ENCODE measurements around the gene DOCK10.
A peak's percentile ranks its signal among the peaks of the same experiment; 100 is the strongest.

Gene DOCK10

DNA sequence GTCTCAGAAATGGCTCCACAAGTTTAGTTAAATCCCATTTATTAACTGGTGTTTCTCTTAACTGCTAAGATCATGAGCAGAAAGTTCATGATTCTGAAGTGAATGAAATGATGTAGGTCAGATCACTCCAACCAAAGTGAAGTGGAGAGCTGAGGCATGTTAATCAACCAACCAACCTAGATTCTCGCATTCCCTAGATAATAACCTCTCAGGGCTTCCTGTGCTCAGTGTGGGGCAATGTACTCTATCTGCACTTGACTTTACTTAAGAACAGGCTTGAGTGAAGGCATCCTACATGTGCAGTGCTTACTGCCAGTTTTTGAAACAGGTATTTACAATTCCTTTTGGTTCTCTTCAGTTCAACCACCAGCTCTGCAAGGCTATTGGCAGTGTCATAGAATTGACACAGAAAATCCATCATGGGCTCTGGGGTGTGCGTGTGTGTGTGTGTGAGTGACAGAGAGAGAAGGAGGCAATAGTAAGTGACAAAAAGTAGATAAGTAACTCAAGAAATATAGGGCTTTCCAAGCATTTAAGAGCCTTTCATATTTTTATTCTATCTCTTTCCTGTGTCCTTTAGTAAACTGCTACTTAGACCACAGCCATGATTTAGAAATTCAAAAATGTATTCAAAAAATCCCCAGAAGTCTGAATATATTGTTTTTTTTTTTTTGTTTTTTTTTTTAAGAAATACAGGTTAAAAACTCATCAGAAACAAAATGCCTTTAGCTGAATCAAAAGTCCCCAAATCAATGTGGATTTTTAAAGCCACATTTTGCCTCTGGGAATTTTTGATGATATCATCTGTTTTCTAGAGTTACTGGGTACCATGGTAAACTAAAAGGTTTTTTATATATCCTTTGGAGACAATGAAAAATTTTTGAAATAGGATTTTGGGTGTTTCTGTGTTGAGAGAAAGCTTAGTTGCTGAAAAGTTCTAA lies 28.6 kb downstream of the DOCK10 start:
- DNase-seq (ENCODE audit: low read depth, low spot score), result no peak

DNA sequence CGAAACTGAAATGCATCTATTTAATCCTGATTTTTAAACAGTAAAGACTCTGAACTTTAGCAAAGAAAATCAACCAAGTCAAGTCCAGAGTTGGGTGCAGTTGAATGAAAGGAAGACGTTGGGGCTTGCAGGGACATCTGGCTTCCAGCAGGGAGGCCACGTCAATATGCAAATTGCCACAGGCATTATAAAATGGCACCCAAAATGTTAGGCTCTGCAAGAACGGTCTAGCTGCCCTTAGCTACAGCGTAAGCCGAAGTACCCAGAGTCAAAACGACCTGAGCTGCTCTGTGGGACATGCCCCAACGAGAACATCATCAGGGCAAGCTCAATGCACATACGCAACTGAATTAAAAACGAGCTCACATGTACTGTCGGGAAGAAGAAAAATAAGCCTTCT lies 30.7 kb downstream of the DOCK10 start:
- no peak for DNase-seq (ENCODE audit: low read depth, low spot score)

DNA sequence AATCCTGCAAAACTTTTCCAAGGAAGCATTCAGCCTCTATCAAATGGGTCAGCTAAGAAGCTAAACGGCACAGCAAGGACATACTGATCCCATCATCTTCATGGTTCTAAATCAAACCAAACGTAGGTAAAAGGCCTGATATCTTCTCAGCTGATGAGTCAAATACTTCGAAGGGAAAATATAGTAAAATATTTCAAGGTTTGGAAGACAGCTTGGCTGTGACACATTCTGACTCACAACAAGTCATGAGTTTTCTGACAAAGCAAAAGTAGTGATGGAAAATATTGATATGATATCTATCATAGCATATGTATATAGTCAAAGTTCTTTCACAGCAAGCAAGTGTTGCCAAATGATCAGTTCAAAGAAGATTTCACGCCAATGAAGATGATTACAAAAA lies 31.5 kb downstream of the DOCK10 start:
- no peak for DNase-seq (ENCODE audit: low read depth, low spot score)

DNA sequence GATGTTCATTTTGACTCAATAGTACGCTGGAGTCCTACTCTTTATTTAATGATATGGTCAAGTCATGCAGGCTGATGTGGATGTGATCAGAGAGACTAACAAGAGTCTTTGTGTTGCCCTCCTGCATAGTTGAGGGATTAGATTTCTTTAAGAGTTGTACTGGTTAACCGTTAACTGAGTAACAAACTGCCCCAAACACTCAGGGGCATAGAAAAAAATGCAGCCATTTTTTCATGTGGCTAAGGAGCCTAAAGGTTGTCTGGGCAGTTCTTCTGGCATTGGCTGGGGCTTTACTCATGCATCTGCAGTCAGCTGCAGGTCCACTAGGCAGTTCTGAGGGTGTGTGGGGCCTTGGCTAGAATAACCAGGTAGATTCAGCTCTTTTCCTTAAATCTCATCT lies 32.5 kb downstream of the DOCK10 start:
- no peak for DNase-seq (ENCODE audit: low read depth, low spot score)

DNA sequence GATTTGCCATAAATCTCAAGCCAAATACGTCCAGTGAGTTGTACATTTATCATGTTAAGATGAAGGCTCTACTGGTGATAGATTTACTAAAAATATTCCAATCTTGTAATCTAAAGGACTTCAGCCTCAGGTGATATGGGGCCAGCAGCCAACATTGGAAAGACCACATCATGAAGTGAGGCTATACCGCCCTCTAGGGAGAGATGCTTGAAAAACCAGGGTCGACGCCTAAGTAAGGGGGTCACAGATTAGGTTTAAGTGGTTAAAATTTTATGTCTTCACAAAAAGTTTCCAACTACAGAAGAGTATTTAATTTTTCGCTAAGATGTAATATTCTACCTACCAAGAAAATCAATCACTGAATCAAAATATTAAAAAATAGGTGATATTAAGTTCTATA lies 33.3 kb downstream of the DOCK10 start:
- DNase-seq (ENCODE audit: low read depth, low spot score), result no peak

DNA sequence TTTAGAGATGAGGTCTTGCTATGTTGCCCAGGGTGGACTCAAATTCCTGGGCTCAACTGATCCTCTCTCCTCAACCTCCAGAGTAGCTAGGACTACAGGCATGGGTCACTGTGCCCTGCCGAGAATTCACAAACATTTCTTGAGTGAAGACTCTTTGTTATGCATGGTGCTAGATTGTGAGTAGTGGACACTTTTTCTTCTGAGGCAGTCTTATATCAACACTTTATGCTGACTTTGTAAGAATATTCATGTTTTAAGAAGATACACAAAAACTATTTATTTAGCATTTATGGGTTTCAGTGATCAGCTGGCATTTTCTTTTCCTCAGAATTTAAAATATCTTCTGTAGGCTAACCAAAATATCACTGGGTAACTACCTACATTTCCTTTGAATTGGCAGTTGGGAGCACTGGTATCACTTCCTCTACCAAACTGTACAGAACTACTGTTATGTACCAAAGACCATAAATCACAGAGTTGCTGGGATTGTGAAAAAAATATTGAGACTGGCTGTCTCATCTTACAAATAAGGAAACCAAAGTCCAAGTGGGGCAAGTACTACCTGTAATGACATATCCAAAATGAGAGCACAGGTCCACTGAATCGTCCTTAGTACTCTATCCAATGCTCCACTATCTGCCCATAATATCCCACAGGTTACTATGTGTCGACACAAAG lies 34.0 kb downstream of the DOCK10 start:
- DNase-seq (ENCODE audit: low read depth, low spot score), result no peak

DNA sequence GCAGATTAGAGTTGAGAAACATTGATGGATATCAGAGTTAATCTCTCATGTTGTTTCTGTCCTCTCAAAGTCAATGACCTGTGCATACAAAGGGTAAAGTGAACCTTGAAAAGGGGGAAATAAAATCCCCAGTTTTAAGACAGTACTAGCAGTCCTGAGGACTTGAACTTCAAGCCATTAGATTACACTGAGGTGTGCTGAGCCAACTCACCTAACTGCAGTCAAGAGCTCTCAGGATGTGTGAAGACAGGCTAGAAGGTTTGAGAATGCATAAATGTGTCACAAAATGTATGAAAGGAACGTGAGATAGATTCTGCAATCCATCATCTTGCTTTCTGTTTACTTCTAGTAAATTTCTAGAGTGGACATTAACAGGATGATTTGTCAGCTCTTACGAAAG lies 35.5 kb downstream of the DOCK10 start:
- DNase-seq (ENCODE audit: low read depth, low spot score), result no peak

DNA sequence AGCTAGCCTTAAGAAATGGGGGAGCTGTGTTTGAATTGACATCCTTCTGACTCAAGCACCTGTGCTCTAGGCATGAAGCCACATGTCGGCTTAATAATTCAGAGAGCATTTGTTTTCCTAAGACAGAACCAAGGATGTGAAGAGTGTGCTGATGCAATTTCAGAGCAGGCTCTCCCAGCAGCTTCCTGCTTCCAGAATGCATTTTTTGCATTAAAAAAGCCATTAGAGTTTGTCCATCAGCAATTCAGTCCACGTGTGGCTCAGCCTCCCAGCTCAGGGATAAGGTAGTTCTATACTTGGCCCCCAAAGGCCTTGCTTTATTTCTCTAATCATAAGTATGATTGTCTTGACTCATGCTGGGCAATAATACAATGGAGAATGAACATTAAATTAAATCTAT lies 37.7 kb downstream of the DOCK10 start:
- no peak for DNase-seq (ENCODE audit: low read depth, low spot score)

DNA sequence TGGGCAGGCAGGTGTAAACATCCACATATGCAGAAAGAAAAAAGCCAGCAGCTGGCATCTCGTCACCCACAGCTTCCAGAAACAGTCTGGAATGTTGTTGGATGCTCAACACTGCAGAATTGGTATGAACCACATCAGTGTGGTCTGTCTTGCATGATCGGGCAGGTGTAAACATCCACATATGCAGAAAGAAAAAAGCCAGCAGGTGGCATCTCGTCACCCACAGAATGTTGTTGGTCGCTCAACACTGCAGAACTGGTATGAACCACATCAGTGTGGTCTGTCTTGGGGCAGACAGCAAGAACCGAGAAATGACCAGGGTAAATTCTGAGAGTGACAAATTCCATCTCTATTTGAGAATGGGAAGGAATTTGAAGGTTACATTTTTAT lies 39.6 kb downstream of the DOCK10 start:
- DNase-seq (ENCODE audit: low read depth, low spot score), result no peak

DNA sequence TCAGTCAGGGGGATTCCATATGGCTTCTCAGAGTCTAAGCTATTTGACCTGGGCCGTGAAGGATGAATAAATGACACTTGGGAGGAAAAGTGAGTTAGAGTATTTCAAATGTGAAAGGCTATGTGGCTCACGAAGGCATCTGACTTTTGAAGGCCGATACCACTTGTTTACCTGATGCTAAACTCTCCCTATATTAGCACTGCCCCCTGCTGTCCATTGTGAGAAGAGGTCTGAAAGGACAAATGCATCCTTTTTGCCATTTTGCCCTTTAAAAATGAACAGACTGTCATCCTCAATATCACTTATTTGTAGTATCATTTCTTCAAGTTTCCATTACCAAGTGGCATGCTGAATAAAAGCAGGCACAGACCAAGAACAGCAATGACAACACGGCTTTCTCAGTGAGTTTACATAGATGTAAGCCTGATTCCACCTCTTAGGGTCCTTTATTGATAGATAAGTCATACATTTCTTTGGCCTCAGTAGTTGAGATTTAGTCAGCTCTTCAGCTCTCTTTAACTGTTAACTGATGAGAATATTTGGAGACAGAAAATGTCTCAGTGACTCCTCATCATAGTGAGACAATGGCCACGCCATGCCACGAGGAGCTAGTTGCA lies 40.1 kb downstream of the DOCK10 start:
- DNase-seq (ENCODE audit: low read depth, low spot score), result peak; percentile 69

DNA sequence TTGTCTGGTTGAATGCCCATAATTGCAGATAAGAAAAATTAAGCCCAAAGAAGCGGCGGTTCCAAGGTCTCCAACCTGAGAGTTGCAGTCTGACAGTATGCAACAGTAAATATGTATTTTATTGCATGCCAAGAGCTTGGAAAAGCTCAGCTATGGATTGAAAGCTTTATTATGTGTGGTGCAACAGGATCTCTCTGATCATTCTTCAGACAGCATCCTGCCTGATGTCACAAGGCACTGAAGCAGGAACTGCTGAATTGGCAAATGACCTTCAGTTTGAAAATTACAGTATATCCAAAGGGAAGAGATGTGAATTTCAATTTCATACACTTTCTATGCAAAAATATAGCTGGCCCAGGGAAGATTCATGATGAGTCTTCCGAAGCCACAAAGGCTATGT lies 42.5 kb downstream of the DOCK10 start:
- no peak for DNase-seq (ENCODE audit: low read depth, low spot score)

DNA sequence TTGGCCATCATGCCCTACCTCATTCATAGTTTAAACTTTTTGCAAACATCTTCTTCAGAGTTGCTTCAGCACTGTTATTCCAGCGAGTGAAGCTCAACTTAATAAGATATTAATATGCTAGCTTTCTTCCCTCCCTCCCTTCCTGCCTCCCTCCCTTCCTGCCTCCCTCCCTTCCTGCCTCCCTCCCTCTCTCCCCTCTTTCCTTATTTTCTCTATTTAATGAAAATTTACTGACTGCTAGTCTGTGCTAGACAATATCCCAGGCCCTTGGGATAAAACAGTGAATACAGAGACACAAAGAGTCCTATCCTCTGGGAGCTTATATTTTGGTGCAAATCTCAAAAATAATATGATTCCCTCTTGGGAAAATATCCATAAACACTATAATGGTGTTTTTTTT lies 42.9 kb downstream of the DOCK10 start:
- no peak for DNase-seq (ENCODE audit: low read depth, low spot score)

DNA sequence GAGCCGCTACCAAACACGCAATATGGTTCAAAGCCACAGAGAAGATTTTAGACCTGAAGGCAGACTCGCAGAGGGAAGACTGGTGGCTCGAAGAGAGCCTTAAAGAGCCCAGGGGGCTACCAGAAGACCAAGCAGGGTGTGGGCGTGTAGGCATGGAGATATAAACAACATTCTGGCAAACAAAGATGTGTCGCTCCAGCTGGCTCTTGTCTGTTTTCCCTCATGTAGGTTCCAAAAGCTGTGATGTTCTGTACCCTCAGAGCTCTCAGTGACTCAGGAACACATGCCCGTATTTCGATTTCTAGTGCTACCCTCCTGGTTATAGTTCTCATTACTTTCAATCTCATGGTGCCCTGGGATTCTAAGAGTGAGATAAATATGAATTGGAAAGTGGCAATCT lies 44.5 kb downstream of the DOCK10 start:
- no peak for DNase-seq (ENCODE audit: low read depth, low spot score)

DNA sequence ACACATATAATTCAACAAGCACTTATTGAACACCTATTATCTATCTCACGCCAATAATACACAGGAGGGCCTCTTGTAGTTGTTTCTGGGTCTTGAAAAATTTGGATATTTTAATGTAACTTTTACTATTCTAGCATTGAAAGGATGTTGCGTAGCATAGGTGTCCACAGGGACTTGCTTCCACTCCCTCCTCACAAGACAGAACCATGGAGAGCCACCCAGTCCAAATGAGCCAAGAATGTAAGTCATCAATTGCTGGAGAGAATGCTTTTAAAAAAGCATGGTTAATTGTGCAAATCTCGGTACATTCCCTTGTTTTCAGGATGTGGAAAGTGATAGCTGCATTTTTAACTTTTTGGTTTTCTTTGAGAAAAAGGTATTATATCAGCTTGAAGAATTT lies 46.8 kb downstream of the DOCK10 start:
- DNase-seq (ENCODE audit: low read depth, low spot score), result no peak

DNA sequence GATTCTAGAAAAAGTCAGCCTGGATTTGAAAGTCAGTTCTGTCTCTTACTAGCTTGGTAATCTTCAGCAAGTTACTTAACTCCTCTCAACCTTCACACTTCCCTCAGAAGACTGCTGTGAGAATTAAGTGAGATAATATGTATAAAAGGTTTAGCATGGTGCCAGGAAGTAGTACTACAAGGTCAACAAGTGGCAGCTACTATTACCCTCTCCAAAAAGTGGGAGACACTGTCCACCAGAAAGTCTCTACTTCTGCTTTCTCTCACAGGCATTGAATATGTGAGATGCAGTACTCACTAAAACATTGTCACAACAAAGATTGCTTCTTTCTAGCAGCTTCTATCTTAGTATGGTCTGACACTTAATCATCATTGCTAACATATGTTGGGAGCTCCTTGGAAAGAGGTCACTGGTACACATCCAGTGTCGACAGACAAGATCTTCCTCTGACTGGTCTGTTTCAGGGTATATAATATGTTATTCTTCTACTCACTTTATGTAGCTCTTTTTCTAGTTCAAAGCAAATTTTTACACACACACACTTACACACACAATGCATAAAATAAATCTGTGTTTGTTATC lies 47.9 kb downstream of the DOCK10 start:
- DNase-seq (ENCODE audit: low read depth, low spot score), result no peak

DNA sequence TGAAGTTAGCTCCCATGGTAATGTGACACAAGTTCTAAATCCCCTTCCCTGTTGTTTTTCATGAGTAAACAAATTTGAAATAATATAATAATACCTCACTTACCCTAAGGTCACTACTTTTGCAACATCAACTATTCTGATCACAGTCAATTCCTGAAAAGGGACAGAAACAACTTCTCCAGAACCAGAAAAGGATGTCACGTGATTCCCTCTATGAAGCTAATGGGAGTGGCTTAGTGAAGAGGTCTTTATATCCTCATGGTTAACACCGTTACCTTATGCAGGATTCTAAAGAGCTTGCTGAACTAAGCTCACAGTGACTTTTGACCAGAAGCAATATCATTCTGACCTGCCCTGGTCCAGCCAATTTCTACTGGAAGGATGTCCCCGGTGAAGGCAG lies 51.6 kb downstream of the DOCK10 start:
- DNase-seq (ENCODE audit: low read depth, low spot score), result no peak

DNA sequence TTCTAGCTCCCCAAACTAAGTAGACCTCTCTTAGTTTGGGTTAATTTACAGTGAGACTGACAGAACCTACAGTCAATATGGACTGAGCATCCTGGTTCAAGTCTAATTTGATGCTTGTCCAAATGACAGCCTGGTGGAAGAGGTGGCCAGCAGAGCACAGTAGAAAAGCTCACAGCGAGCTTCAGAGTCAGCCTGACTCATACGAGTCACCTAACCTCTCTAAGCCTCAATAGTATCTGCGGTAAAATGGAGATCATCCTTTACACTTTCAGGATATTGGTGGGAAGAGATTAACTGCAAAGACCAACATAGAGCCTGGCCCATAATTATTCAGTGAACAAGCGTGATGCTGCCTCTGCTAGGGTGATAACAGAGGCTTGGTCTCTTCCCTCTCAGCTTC lies 54.5 kb downstream of the DOCK10 start:
- DNase-seq (ENCODE audit: low read depth, low spot score), result no peak

DNA sequence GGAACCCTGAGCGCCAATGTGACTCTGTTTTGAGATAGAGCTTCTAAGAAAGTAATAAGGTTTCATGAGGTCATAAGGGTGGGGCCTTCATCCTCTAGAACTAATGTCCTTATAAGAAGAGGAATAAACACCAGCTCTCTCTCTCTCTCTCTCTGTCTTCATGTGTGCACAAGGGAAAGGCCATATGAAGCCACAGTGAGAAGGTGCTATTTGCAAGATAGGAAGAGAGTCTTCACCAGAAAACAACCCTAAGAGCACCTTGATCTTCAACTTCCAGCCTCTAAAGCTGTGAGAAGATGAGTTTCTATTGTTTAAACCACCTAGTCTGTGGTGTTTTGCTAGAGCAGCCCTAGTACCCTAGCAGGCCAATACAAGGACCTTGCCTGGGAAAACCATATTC lies 55.8 kb downstream of the DOCK10 start:
- no peak for DNase-seq (ENCODE audit: low read depth, low spot score)

DNA sequence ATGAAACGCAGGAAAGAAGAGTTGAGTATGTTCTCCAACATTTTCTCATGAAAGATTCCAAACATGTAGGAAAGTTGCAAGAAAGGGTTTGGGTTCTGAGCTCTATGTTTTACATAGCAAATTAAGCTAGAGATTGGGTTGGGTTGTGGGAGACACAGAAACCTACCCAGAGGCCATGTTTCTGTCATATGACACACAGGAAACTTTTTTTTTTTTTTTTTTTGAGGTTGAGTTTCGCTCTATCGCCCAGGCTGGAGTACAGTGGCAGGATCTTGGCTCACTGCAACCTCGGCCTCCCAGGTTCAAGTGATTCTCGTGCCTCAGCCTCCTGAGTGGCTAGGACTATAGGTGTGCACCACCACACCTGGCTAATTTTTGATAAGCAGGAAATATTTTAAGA lies 57.6 kb downstream of the DOCK10 start:
- DNase-seq (ENCODE audit: low read depth, low spot score), result no peak

DNA sequence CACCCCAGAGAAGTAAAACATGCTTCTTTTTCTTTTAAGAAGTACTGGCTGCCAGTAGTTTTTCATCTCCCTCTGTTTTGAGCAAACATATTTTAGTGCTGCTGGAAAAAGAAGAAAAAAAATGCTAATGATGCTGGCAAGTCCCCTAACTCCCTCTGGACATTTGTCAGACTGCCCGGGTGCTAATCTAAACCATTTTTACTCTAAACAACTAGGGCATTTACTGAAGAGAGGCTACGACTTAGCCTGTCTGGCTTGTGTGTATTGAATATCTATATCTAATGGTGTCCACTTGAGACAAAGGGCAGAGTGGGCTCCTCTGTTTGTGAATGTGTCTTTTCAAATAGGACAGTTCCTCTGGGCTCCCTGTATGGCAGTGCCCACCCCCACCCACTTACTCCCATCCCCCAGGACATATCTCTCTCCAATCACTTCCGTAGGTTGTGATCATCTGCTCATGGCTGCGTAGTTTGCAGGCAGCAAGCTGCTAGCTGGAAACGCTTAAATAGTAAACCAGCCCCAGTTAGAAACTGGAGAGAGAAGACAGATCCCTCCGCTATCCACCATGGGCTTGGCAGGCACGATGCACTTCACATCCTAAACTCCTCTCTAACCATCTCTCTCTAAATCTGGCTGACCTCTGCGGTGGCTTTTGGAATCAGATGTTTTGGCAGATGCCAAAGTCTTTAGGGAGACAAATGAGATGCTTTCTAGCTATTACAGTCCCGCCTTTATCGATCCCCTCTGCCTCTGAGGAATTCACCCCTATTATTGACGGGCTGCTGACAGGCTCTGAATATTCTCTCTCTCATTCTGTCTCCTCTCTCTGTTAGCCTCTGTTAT lies 58.3 kb downstream of the DOCK10 start:
- no peak for DNase-seq (ENCODE audit: low read depth, low spot score)

DNA sequence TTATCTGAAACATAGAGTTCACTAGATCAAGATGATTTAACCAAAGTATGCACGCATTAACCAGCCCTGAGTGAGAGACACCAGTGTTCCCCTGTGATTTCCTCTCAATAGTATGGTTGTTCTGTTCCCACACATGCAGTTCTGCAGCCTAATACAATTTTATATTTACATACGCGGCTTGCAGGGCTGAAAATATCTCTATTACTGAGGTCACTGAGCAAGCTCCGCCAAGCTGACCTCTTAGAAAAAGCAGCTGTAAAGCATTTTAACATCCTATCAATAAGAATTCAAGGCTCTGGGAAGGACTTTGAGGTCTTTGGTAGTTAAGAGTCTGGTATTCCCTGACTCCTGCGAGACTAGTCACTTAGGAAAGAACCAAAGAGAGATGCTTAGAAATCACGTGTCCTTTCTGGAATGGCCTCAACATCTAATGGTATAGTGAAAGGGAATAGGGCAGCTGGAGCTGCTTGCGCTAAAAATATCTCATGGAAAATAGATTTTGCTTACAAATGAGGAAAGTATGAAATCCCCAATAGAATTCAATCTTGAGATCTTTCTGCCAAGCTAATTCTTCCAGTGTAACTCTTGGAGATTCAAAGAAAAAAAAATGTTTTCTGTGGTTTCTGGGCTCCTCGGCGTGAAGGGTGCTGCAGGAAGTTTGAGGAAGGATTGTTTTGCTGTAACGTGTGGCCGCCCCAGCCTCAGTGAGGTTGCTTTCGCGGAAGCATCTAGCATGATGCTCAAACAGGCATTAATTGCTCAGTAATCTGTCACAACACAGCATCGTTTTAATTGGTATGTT lies 59.2 kb downstream of the DOCK10 start:
- no peak for DNase-seq (ENCODE audit: low read depth, low spot score)
